GM18861 (cell line): ENCODE results near the gene DBN1.

Experiments
- ATAC-seq: cut with Tn5 transposase; IDR thresholded peaks from one replicate; pipeline ENCODE4 v1.9.1; 2021; ENCODE audit not compliant: unreplicated experiment

DBN1 gene

GRCh38 chr5:177505075-177505474 lies 31.6 kb upstream of the DBN1 start:
- ATAC-seq = no peak

GRCh38 chr5:177504086-177505056 lies 30.9 kb upstream of the DBN1 start:
- no peak for ATAC-seq

DNA sequence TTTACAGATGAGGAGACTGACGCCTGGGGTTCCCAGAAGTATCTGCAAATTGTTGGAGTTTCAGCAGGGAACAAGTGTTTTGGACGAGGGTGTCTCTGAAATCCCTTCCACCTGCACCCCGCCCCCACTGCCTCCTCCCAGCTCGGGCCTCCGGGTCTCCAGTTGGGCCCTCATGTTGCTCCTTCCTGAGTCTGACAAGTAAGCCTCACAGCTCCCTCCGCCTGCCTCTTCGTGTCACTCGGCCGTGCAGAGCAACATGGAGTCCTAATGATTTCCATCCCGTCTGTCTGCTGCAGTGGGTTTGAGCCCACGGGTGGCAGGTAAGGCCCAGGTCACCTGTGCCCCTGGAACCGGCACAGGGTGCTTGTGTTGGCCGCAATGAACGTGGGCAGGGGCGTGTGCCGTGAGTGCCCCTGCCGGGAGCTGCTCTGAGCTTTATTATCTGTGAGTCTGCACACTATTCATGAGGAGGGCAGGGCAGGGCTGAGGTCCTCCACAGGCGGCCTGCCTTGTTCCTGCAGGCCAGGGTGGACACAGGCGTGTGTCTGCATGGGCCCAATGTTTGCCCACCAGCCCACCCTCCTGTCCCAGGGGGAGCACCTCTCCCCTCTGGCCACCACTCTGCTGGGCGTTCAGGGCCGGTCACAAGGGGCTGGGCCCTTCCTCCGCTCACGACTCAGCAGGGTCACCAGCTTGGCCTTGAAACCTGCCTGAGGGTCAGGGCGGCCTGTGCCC lies 30.1 kb upstream of the DBN1 start:
- no peak for ATAC-seq

DNA sequence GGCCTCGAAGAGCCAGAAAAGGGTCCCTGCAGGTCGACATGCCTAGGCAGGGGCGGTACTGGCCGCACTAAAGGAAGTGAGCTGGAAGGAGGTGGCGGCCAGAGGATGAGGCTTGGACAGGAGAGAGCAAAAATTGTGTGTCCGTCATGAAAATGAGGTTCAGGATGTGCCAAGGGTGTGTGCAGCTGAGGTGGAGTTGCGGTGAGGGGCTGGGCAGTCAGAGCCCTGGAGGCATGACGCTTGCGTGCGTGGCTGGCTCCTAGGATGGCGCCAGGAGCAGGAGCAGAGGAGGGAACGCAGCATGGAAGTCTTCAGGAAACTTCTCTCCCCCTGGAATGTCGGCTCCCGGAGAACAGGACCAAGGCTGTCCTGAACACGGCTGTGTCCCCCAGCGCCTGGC lies 29.5 kb upstream of the DBN1 start:
- ATAC-seq = no peak

- ATAC-seq = no peak
Measured at GRCh38 chr5:177501874-177502678, 28.6 kb upstream of the DBN1 start.

GRCh38 chr5:177500685-177501522 lies 27.5 kb upstream of the DBN1 start:
- no peak for ATAC-seq

DNA sequence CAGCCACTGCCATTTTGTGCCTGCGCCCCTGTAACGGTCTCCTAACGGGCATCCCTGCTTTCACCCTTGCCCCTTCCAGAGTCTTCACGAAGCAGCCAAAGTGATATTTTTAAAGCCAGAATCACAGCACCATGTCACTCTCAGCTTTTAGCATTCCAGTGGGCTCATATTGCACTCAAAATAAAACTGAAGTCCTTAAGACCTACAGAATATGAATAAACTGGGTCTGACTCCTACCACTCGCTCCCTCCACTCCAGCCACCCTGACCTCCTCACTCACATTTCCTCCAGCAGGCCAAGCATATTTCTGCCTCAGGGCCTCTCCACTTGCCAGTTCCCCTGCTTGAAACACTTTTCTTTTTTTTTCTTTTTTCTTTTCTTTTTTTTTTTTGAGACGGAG lies 26.4 kb upstream of the DBN1 start:
- no peak for ATAC-seq

GRCh38 chr5:177498013-177498787 lies 24.8 kb upstream of the DBN1 start:
- no peak for ATAC-seq

GRCh38 chr5:177497292-177498012 lies 24.0 kb upstream of the DBN1 start, which contains the start of gene PDLIM7:
PDLIM7 (minus strand) TSS chr5:177497604; CDS start chr5:177496512, 1,092 bp downstream.
- peak; percentile 53 for ATAC-seq

DNA sequence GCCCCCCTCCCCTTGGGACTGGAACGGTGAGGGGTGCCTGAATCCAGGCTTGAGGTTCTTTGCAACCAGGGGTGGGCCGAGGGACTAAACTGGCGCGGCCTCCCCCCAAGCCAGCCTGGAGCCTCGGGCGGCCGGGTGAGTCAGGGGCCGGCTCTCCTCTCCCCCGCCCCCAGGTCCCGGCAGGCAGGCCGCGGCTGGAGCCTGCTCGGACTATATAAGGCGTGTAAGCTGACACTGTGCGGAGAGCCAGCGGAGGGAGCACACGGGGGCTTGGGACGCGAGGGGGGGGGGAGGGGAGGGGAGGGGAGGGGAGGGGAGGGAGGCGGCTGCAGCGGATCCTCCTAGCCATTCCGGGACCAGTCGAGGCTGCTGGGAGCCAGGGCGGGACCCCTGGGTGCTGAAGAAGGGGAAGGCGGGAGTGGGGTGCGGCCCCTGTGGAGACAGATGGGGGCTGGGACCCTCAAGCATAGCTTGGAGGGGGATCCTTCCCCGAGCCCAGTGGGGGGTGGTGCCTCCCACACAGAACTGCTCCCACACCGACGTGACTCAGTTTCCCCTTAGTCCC lies 23.4 kb upstream of the DBN1 start:
- no peak for ATAC-seq

DNA sequence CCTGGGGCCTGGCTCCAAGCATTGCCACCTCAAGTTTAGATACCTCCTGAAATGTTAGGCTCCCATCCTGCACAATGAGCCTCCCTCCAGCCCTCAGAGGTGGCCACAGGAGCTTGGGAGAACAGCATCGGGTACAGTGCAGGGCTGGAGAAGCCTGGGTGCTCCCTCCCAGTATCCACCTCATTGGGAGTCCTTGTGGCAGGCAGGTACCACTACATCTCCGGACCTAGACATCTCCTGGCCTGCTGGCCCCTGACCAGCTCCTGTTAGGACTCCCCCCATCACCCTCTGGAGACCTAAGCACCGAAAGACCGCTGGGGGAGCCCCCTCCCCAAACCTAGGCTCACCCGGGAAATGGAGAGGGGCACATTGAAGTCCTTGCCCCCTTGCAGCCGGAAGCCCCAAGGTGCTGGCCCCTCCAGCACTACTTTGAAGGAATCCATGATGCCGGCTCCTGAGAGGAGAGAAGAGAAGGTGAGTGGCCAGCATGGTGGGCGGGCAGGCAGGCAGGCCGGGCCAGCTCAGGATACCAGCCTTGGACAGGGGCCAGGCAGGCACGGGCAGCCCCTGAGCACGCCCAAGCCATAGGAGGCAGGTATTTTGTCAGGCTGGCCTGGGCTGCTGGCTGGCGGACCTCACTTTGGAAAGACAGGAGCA lies 22.8 kb upstream of the DBN1 start:
- ATAC-seq = no peak

DNA sequence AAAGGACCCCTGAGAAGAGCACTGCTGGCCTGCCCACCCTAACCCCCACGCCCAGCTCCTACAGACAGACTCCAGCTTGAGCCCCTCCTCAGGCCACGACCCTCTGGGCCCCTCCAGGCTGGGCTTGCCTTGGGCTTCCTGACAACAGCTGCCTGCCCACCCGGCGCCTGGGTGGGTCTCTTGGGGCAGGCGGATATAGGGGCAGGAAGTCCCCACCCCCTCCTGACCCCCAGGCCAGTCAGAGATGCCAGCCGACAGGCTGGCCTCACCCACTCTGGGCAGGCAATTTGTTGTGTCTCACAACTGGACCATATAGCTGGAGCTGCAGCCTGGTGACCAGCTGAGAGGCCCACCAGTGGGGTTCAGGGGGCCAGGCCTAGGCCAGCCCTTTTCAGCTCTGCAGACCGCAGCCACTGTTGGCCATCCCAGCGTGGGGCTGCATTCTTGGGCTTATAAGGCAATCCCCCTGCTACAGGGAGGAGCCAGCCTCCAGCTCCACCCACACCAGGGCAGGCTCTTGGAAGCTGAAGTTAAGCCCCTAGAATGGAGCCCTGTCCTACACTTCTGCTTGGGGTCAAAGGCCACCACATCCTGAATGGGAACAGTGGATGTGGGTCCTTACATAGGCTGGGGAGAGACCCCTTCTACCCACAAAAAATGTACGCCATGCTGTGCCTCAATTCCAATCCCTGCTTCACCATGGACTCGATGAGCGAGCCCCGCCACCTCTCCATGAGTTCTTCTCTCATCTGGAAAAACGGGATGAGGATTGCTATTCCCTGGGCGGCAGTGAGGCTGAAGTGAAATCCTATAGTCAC lies 22.0 kb upstream of the DBN1 start:
- no peak for ATAC-seq

DNA sequence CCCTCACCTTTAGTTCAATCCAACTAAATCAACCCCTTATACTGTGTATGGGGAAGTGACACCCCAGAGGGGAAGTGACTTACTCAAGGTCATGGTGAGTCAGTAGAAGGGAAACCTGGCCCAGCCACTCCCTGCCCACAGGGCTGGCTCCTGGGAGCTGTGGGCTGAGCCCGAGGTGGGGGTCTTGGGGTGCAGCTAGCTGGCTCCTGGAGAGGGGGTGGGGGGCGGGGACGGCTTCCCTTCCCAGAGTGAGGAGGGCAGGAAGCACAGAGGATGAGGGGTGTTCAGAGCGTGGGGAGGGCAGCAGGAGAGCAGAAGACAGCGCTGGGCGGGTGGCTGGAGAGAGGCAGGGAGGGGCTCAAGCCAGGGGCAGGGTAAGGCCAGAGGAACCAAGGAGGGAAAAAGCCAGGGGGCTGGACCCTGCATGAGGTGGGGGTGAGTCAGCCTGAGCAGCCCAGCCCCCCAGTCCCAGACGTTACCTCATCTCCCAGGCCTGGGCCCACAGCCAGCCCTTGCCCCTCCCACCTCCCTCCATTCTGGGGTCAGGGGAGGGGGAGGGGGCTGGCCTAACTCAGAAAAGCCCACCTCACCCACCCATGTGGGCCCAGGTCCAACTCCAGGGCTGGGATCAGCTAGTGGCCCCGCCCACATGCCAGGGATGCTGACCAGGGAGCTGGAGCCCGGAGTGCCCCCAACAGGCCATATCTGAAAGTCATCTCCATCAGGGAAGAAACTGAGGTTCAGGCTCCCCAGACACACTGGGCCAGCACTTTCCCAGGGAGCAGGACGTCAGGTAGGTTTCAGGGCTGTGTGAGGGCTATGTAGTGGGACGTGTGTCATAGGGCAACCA lies 21.1 kb upstream of the DBN1 start:
- ATAC-seq = no peak

GRCh38 chr5:177493795-177494345 lies 20.4 kb upstream of the DBN1 start:
- no peak for ATAC-seq

DNA sequence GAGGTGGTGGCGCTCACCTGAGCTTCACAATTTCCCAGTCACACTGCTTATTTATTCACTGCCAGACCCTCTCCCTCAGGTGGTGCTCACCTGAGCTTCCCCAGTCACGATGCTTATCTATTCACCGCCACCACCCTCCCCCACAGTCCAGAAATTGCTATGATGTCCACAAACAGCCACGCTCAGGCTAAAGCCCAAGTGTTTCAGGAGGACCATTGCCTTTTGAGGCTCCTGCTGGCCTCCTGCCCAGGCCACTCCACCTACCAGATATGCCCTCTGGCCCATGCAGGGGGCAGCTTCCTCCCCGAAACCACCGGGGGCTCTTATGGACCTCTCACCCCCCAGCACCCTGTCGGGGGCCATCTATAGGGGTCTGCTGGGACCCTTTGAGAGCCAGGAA lies 19.4 kb upstream of the DBN1 start:
- ATAC-seq = no peak
